ENCODE data around the gene TAL1. TPM values are rescaled to one million over a fixed set of nuclear protein-coding genes. Genes with fewer than 3 reads are reported as not detected.

The TAL1 gene
- total RNA-seq, 1 donor from 2014 or later: not detected

- peaks cover 7% of the 10 kb centered on the region for H3K27me3 ChIP-seq
- H3K4me2 ChIP-seq: no peak overlapping the region
- no peak overlapping the region for H3K4me3 ChIP-seq
- no peak overlapping the region for H2AFZ ChIP-seq (replicated peaks)
- peaks cover 12% of the 10 kb centered on the region for H3K27me3 Mint-ChIP-seq (ENCODE audit: insufficient read depth, low read depth)
- peaks cover 9% of the 10 kb centered on the region for H3K4me1 Mint-ChIP-seq
- H3K9ac ChIP-seq: no peak overlapping the region
- no peaks in the 10 kb centered on the region for H3F3A ChIP-seq (ENCODE audit: low read depth)
- no peak overlapping the region for H3K4me3 Mint-ChIP-seq
- peaks cover 3% of the 10 kb centered on the region for H3K9me3 Mint-ChIP-seq
- no peaks in the 10 kb centered on the region for H3K36me3 Mint-ChIP-seq
- no peak for TF ChIP-seq EZH2phosphoT487 (IDR thresholded peaks at IDR 0.05)
- no peak for TF ChIP-seq EZH2 (IDR thresholded peaks at IDR 0.05)
- TF ChIP-seq, protein P1, sequence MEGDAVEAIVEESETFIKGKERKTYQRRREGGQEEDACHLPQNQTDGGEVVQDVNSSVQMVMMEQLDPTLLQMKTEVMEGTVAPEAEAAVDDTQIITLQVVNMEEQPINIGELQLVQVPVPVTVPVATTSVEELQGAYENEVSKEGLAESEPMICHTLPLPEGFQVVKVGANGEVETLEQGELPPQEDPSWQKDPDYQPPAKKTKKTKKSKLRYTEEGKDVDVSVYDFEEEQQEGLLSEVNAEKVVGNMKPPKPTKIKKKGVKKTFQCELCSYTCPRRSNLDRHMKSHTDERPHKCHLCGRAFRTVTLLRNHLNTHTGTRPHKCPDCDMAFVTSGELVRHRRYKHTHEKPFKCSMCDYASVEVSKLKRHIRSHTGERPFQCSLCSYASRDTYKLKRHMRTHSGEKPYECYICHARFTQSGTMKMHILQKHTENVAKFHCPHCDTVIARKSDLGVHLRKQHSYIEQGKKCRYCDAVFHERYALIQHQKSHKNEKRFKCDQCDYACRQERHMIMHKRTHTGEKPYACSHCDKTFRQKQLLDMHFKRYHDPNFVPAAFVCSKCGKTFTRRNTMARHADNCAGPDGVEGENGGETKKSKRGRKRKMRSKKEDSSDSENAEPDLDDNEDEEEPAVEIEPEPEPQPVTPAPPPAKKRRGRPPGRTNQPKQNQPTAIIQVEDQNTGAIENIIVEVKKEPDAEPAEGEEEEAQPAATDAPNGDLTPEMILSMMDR (IDR thresholded peaks at IDR 0.05): no peak
- H3K9me3 ChIP-seq (ENCODE audit: low read depth): no peaks in the 10 kb centered on the region
- no peak overlapping the region for H3K27ac ChIP-seq
- H3K36me3 ChIP-seq: no peaks in the 10 kb centered on the region
- H3K27ac Mint-ChIP-seq: no peak overlapping the region
- H4K20me1 ChIP-seq (ENCODE audit: low read depth): no peaks in the 10 kb centered on the region
- no peaks in the 10 kb centered on the region for H3K79me2 ChIP-seq (ENCODE audit: low read depth)
- peaks cover 3% of the 10 kb centered on the region for H3K4me1 ChIP-seq
- DNase-seq (ENCODE audit: low spot score): no peak
Measured at GRCh38 chr1:47188791-47189785, 42.9 kb downstream of the TAL1 start.

GRCh38 chr1:47187926-47188250 lies 44.1 kb downstream of the TAL1 start:
- Histone ChIP-seq H3K27me3 (no peaks in the 10 kb centered on the region), H3K9me3 (ENCODE audit: low read depth) (no peaks in the 10 kb centered on the region), H2AFZ (replicated peaks) (no peak overlapping the region), H3K4me1 (no peaks in the 10 kb centered on the region), H3K4me3 (no peak overlapping the region), H3K79me2 (ENCODE audit: low read depth) (no peaks in the 10 kb centered on the region), H3K4me2 (no peak overlapping the region), H3K27ac (no peak overlapping the region), H3F3A (ENCODE audit: low read depth) (no peaks in the 10 kb centered on the region), H3K9ac (no peak overlapping the region), H3K36me3 (no peaks in the 10 kb centered on the region), H4K20me1 (ENCODE audit: low read depth) (no peaks in the 10 kb centered on the region)
- Mint-ChIP-seq H3K9me3 (peaks cover 3% of the 10 kb centered on the region), H3K4me1 (peaks cover 4% of the 10 kb centered on the region), H3K27me3 (ENCODE audit: insufficient read depth, low read depth) (peaks cover 12% of the 10 kb centered on the region), H3K27ac (no peak overlapping the region), H3K36me3 (no peaks in the 10 kb centered on the region), H3K4me3 (no peak overlapping the region)
- TF ChIP-seq EZH2phosphoT487 (IDR thresholded peaks at IDR 0.05) (no peak), EZH2 (IDR thresholded peaks at IDR 0.05) (no peak)
- TF ChIP-seq, protein P1 (IDR thresholded peaks at IDR 0.05): no peak
- no peak for DNase-seq (ENCODE audit: low spot score)

DNA sequence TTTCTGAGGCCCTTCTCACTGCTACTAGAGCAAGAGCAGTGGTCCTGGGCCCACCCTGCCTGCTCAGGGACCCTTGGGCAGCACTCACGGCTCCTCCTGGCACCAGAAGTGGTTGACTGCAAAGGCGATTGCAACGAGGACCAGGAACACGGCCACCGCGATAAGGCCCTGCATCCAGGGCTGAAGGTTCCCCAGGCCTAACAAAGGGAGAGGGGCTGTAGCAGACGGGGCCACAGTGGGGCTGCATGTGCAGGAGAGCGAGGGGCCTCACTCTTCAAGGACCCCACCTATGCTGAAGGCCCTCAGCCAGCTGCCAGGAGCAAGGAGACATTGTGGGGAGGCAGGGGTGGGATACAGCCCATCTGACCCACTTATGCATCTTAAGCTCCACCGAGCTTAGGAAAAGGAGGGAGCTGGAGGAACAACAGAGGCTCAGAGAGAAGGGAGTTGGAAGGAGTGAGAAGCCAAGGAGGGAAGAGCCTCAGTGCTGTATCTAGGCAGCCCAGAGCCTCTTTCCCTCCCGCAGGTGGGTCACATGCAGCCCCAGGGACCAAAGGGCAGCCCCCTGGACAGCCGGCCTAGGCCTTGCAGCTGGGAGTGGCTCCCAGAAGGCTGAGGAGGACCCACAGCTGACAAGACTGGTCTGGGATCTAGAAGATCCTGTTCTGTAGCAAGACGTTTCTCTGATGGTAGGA lies 44.6 kb downstream of the TAL1 start:
- H3F3A ChIP-seq (ENCODE audit: low read depth): no peaks in the 10 kb centered on the region
- Mint-ChIP-seq H3K4me1 (peaks cover 2% of the 10 kb centered on the region), H3K27me3 (ENCODE audit: insufficient read depth, low read depth) (peaks cover 12% of the 10 kb centered on the region), H3K36me3 (no peaks in the 10 kb centered on the region), H3K9me3 (peaks cover 3% of the 10 kb centered on the region), H3K27ac (no peak overlapping the region), H3K4me3 (no peak overlapping the region)
- no peak overlapping the region for H3K4me2 ChIP-seq
- no peak overlapping the region for H3K27ac ChIP-seq
- H3K4me1 ChIP-seq: no peaks in the 10 kb centered on the region
- DNase-seq (ENCODE audit: low spot score): no peak
- H4K20me1 ChIP-seq (ENCODE audit: low read depth): no peaks in the 10 kb centered on the region
- no peak overlapping the region for H3K9ac ChIP-seq
- H3K27me3 ChIP-seq: no peaks in the 10 kb centered on the region
- H3K36me3 ChIP-seq: no peaks in the 10 kb centered on the region
- no peak overlapping the region for H3K4me3 ChIP-seq
- TF ChIP-seq EZH2 (IDR thresholded peaks at IDR 0.05): no peak
- no peaks in the 10 kb centered on the region for H3K9me3 ChIP-seq (ENCODE audit: low read depth)
- H2AFZ ChIP-seq (replicated peaks): no peak overlapping the region
- no peaks in the 10 kb centered on the region for H3K79me2 ChIP-seq (ENCODE audit: low read depth)
